GM23338 (cell line): ENCODE data around the gene ZNF439.

ENCODE experiments used
- CREB1 ChIP-seq: fragments of 250-450 bp; sonication (Bioruptor Pico); IDR thresholded peaks from 2 replicates; pipeline ENCODE4 v1.5.0; 2020; ENCODE audit warnings: low read depth, mild to moderate bottlenecking, moderate library complexity
- CTCF ChIP-seq, 2 experiments: fragments of 200-600 bp in 1 of 2; sonication (generic) in 1 of 2; conservative IDR thresholded peaks; 2 replicates each; pipeline versions ENCODE4 v1.5.1 to v1.6.1; 2016 to 2017; ENCODE audit warnings: antibody characterized with exemption in 2 of 2, low read depth in 2 of 2, mild to moderate bottlenecking in 2 of 2, moderate library complexity in 1 of 2
- ETS1 ChIP-seq: IDR thresholded peaks from 2 replicates; pipeline ENCODE4 v1.6.1; 2016; ENCODE audit warnings: antibody characterized with exemption
- EZH2phosphoT487 ChIP-seq: fragments of 200-600 bp; sonication (generic); IDR thresholded peaks from one replicate; pipeline ENCODE4 v1.8.1; 2018; ENCODE audit warnings: antibody characterized with exemption; ENCODE audit not compliant: unreplicated experiment
- POLR2AphosphoS5 ChIP-seq: IDR thresholded peaks from 2 replicates; pipeline ENCODE4 v1.6.1; 2016; ENCODE audit warnings: antibody characterized with exemption, low read depth

GRCh38 chr19:11833541-11833940 is 15.0 kb upstream of the ZNF439 start:
- TF ChIP-seq CTCF (conservative IDR thresholded peaks at IDR 0.05; ENCODE audit: low read depth in 2 of 2) (no peak), CREB1 (CRISPR knock-in tag) (no peak), POLR2AphosphoS5 (no peak), EZH2phosphoT487 (no peak), ETS1 (no peak)
